Effector CD4-positive, alpha-beta T cell (primary cell): ENCODE data around the gene BST2.

Source experiments
- DNase-seq: peaks from one replicate; pipeline ENCODE4 v3.0.0-alpha.2; 2020

Gene BST2

GRCh38 chr19:17419154-17419620 lies 13.8 kb upstream of the BST2 start:
- no peak for DNase-seq

- no peak for DNase-seq
Observed at GRCh38 chr19:17418710-17419109, 13.3 kb upstream of the BST2 start.

GRCh38 chr19:17415121-17415520 lies 9.7 kb upstream of the BST2 start:
- DNase-seq, result no peak

- DNase-seq, result no peak
Observed at GRCh38 chr19:17414097-17414496, 8.7 kb upstream of the BST2 start.

GRCh38 chr19:17411801-17412200 lies 6.4 kb upstream of the BST2 start:
- DNase-seq, result no peak

- DNase-seq, result no peak
Observed at GRCh38 chr19:17409990-17410389, 4.6 kb upstream of the BST2 start.

- DNase-seq, result no peak
Observed at GRCh38 chr19:17406887-17407196, 1.4 kb upstream of the BST2 start.

- no peak for DNase-seq
Observed at GRCh38 chr19:17406046-17406886, 836 bp upstream of the BST2 start.

GRCh38 chr19:17404621-17405249 lies 695 bp downstream of the BST2 start:
- no peak for DNase-seq

- DNase-seq, result no peak
Observed at GRCh38 chr19:17404015-17404414, 1.4 kb downstream of the BST2 start.

- peak; percentile 36 for DNase-seq
Observed at GRCh38 chr19:17402982-17403855, 2.2 kb downstream of the BST2 start.

GRCh38 chr19:17401628-17402027 lies 3.8 kb downstream of the BST2 start:
- no peak for DNase-seq

GRCh38 chr19:17398902-17399527 lies 6.4 kb downstream of the BST2 start:
- no peak for DNase-seq

- peak; percentile 51 for DNase-seq
Observed at GRCh38 chr19:17394891-17395415, 10.5 kb downstream of the BST2 start.

- no peak for DNase-seq
Observed at GRCh38 chr19:17393914-17394313, 11.5 kb downstream of the BST2 start, which contains the start of gene CCDC194. TSS of gene CCDC194 (minus strand) at chr19:17394196. CDS start at chr19:17394158, 38 bp downstream.

GRCh38 chr19:17393002-17393401 lies 12.4 kb downstream of the BST2 start:
- DNase-seq, result no peak

- no peak for DNase-seq
Observed at GRCh38 chr19:17391371-17392151, 13.9 kb downstream of the BST2 start.

- peak; percentile 85 for DNase-seq
Observed at GRCh38 chr19:17390665-17391370, 14.6 kb downstream of the BST2 start.

GRCh38 chr19:17389957-17390664 lies 15.3 kb downstream of the BST2 start:
- no peak for DNase-seq

GRCh38 chr19:17389288-17389687 lies 16.1 kb downstream of the BST2 start:
- DNase-seq, result no peak
